ENCODE measurements around the gene AGXT2.

DNA sequence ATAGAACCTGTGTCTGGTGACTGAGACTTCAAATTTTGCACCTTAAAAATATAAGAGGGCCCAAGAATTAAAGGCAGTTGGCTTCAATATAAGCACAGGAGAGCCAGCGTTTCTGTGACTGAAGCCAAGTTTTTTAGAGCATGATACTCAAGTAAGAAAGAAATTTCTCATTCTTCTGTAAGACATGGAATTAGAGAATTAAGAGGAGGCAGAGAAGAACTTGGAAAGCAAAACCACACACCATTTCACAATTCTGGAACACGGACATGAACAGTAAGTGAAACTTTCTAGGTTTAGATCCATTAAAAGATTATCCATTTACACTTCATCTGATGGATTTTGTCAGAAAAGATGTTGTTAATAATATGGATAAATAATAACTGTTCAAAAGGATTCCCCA is 8.9 kb upstream of the AGXT2 start:
- TF ChIP-seq NFE2L1 (CRISPR knock-in tag; IDR thresholded peaks at IDR 0.05) (no peak), MYBL2 (CRISPR knock-in tag; IDR thresholded peaks at IDR 0.05) (no peak), TEAD4 (CRISPR knock-in tag; IDR thresholded peaks at IDR 0.05) (no peak), HMGA2 (CRISPR knock-in tag; IDR thresholded peaks at IDR 0.05) (no peak), ETV6 (CRISPR knock-in tag; IDR thresholded peaks at IDR 0.05) (no peak), NR3C1 (CRISPR knock-in tag; conservative IDR thresholded peaks at IDR 0.05; ENCODE audit: low read depth) (no peak), NR2C2 (CRISPR knock-in tag; IDR thresholded peaks at IDR 0.05) (no peak), SP1 (CRISPR knock-in tag; conservative IDR thresholded peaks at IDR 0.05) (no peak), ATF1 (CRISPR knock-in tag; IDR thresholded peaks at IDR 0.05) (no peak)
- TF ChIP-seq, protein P1, sequence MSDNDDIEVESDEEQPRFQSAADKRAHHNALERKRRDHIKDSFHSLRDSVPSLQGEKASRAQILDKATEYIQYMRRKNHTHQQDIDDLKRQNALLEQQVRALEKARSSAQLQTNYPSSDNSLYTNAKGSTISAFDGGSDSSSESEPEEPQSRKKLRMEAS (CRISPR knock-in tag; IDR thresholded peaks at IDR 0.05) = no peak
- TF ChIP-seq, protein P2, sequence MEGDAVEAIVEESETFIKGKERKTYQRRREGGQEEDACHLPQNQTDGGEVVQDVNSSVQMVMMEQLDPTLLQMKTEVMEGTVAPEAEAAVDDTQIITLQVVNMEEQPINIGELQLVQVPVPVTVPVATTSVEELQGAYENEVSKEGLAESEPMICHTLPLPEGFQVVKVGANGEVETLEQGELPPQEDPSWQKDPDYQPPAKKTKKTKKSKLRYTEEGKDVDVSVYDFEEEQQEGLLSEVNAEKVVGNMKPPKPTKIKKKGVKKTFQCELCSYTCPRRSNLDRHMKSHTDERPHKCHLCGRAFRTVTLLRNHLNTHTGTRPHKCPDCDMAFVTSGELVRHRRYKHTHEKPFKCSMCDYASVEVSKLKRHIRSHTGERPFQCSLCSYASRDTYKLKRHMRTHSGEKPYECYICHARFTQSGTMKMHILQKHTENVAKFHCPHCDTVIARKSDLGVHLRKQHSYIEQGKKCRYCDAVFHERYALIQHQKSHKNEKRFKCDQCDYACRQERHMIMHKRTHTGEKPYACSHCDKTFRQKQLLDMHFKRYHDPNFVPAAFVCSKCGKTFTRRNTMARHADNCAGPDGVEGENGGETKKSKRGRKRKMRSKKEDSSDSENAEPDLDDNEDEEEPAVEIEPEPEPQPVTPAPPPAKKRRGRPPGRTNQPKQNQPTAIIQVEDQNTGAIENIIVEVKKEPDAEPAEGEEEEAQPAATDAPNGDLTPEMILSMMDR (IDR thresholded peaks at IDR 0.05) = no peak
- TF ChIP-seq, protein P3, sequence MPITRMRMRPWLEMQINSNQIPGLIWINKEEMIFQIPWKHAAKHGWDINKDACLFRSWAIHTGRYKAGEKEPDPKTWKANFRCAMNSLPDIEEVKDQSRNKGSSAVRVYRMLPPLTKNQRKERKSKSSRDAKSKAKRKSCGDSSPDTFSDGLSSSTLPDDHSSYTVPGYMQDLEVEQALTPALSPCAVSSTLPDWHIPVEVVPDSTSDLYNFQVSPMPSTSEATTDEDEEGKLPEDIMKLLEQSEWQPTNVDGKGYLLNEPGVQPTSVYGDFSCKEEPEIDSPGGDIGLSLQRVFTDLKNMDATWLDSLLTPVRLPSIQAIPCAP (CRISPR knock-in tag; IDR thresholded peaks at IDR 0.05) = no peak
- TF ChIP-seq, protein P4, sequence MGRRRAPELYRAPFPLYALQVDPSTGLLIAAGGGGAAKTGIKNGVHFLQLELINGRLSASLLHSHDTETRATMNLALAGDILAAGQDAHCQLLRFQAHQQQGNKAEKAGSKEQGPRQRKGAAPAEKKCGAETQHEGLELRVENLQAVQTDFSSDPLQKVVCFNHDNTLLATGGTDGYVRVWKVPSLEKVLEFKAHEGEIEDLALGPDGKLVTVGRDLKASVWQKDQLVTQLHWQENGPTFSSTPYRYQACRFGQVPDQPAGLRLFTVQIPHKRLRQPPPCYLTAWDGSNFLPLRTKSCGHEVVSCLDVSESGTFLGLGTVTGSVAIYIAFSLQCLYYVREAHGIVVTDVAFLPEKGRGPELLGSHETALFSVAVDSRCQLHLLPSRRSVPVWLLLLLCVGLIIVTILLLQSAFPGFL (CRISPR knock-in tag; IDR thresholded peaks at IDR 0.05; ENCODE audit: borderline replicate concordance) = no peak
- TF ChIP-seq, protein P5, sequence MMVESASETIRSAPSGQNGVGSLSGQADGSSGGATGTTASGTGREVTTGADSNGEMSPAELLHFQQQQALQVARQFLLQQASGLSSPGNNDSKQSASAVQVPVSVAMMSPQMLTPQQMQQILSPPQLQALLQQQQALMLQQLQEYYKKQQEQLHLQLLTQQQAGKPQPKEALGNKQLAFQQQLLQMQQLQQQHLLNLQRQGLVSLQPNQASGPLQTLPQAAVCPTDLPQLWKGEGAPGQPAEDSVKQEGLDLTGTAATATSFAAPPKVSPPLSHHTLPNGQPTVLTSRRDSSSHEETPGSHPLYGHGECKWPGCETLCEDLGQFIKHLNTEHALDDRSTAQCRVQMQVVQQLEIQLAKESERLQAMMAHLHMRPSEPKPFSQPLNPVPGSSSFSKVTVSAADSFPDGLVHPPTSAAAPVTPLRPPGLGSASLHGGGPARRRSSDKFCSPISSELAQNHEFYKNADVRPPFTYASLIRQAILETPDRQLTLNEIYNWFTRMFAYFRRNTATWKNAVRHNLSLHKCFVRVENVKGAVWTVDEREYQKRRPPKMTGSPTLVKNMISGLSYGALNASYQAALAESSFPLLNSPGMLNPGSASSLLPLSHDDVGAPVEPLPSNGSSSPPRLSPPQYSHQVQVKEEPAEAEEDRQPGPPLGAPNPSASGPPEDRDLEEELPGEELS (CRISPR knock-in tag; IDR thresholded peaks at IDR 0.05) = no peak

Data from WTC11 (cell line).